Heart left ventricle (tissue), 16 donors: ENCODE results near the gene SPTBN2. TPM values are rescaled to one million over a fixed set of nuclear protein-coding genes. Genes with fewer than 3 reads are reported as not detected.

Experiments used
- ATAC-seq, 4 donors: fragments of 200-7000 bp; cut with Tn5 transposase; one replicate each; pipeline ENCODE4 v1.9.1; 2020 to 2022; ENCODE audit warnings: moderate library complexity in 4 of 4, mild to moderate bottlenecking in 3 of 4, moderate number of reproducible peaks in 1 of 4
- DNase-seq, 5 donors: peaks; one replicate each; pipeline ENCODE4 v3.0.0-alpha.2; 2020
- H3K27ac ChIP-seq, 12 donors: fragments of 200-600 bp; sonication (generic) in 4 of 12; one replicate each; pipeline versions ENCODE4 v1.5.0 to v1.8.0; 2016 to 2022; ENCODE audit warnings: mild to moderate bottlenecking in 2 of 12
- H3K27me3 ChIP-seq, 9 donors: fragments of 200-600 bp; sonication (generic) in 2 of 9; one replicate each; pipeline versions ENCODE4 v1.5.1 to v1.8.0; 2016 to 2022; ENCODE audit warnings: mild to moderate bottlenecking in 3 of 9
- H3K36me3 ChIP-seq, 9 donors: fragments of 200-600 bp; sonication (generic) in 2 of 9; one replicate each; pipeline versions ENCODE4 v1.5.0 to v1.8.0; 2018 to 2022; ENCODE audit warnings: mild to moderate bottlenecking in 2 of 9
- H3K4me1 ChIP-seq, 12 donors: fragments of 200-600 bp; sonication (generic) in 4 of 12; one replicate each; pipeline versions ENCODE4 v1.5.0 to v1.8.0; 2016 to 2022; ENCODE audit warnings: mild to moderate bottlenecking in 3 of 12
- H3K4me3 ChIP-seq, 12 donors: fragments of 200-600 bp; sonication (generic) in 4 of 12; one replicate each; pipeline versions ENCODE4 v1.5.0 to v1.8.0; 2017 to 2022; ENCODE audit warnings: mild to moderate bottlenecking in 9 of 12, moderate library complexity in 4 of 12
- H3K9me3 ChIP-seq, 12 donors: fragments of 200-600 bp; sonication (generic) in 4 of 12; one replicate each; pipeline versions ENCODE4 v1.5.0 to v1.8.0; 2016 to 2022; ENCODE audit warnings: mild to moderate bottlenecking in 1 of 12
- CTCF ChIP-seq, 12 donors: fragments of 200-600 bp; sonication (generic) in 4 of 12; IDR thresholded peaks; one replicate each; pipeline versions ENCODE4 v1.5.0 to v1.8.0; 2018 to 2022; ENCODE audit warnings: antibody characterized with exemption in 12 of 12, mild to moderate bottlenecking in 5 of 12
- POLR2A ChIP-seq, 2 donors: fragments of 450-650 bp; IDR thresholded peaks; one replicate each; pipeline ENCODE4 v1.6.1; 2017; ENCODE audit warnings: antibody characterized with exemption in 2 of 2, mild to moderate bottlenecking in 2 of 2, moderate library complexity in 2 of 2
- WGBS, 4 donors: extraction: QIAGEN DNeasy Blood & Tissue Kit in 2 of 4; methylation state at CpG; one replicate each; pipeline versions ENCODE4 v1.1.5 to v1.1.7; 2013 to 2018; 5-methylcytosine and 5-hydroxymethylcytosine counted together
- intact Hi-C, 10 donors: fragments of 100-400 bp; cut with DNase I; formaldehyde crosslinking; loops; one replicate each; pipeline versions ENCODE4 v1.11.1 to v1.14.2; 2022
- polyA plus RNA-seq, 2 donors: library from polyadenylated mRNA; stranded (reverse); fragments of 200-250 nt; gene quantifications; one replicate each; pipeline ENCODE4 v1.2.3, GENCODE V29; 2013
- total RNA-seq, 9 donors: library from RNA; depleted of rRNA in 2 of 9; stranded (reverse); fragments of >200 nt in 2 of 9; fragmentation: NEBNext Ultra II Directional in 3 of 9; extraction: Animal tissue kit (Norgen Biotek cat#: 25700) in 3 of 9; gene quantifications; one replicate each; pipeline versions ENCODE4 v1.1.0 to v1.2.4, GENCODE V29; 2016 to 2023
- donor health status: ischemic (EF 13 %, LVEDD 7.1; RV severe dilation, severe dysfunction).
- donor health status: healthy with polysubstance abuse.
- donor health status: DM: no; HTN: yes; CAD: no.
- donor health status: DM: no; HTN: no; CAD: no.
- donor health status: ischemic (EF 25% LVEDD 6.9; RV normal size, moderate dysfunction).
- donor health status: ischemic (EF 25% LVEDD 5.7; RV mildly dilated, moderate dysfunction).
- donor health status: healthy.
- donor health status: DM: yes; HTN: yes; CAD: no.
- donor health status: ischemic (EF 35%, LVEDD 5.7; RV mildly dilated, moderate dysfunction).
- donor health status: nonischemic (EF 11% LVEDD 7.7; RV severe dilation, severe dysfunction).
- donor health status: DM: yes; HTN: yes; CAD: no.
- donor health status: PGD.
- donor health status: ischemic (EF 29% LVEDD 5.4; RV normal size, mild dysfunction).
- donor health status: nonischemic (EF 23%, LVEDD 6.1; RV moderate dilation, normal function).

The SPTBN2 gene
- total and polyA plus RNA-seq, 11 donors = 0.30 to 3.1 (median 0.88) TPM

GRCh38 chr11:66674964-66675602 is 53.9 kb downstream of the SPTBN2 start:
- 74 to 76% (median 75%) methylated on average over 2 of the region's 2 CpGs for WGBS, 4 donors
- DNase-seq (no peak), ATAC-seq (no peak)
- Histone ChIP-seq H3K4me1 (peaks cover 0 to 55% (median 34%) of the 10 kb centered on the region in 12 donors), H3K4me3 (peak overlapping the region in 2 of 12 donors; percentile 13 to 83), H3K27me3 (no peaks in the 10 kb centered on the region), H3K36me3 (peaks cover 0 to 17% (median 4%) of the 10 kb centered on the region in 9 donors), H3K27ac (no peak overlapping the region), H3K9me3 (no peaks in the 10 kb centered on the region)
- TF ChIP-seq CTCF (IDR thresholded peaks at IDR 0.05) (no peak), POLR2A (IDR thresholded peaks at IDR 0.05) (no peak)
- intact Hi-C loops = loop anchor here (5.0 to 10.0 kb wide), 7 partner anchors 38 to 363 kb away; partner anchors contain the start of genes CCDC87 (in 4 of the 10), CCS (in 4 of the 10) and RBM4 (in 1 of the 10)

- Histone ChIP-seq H3K36me3 (peaks cover 0 to 51% (median 38%) of the 10 kb centered on the region in 9 donors), H3K27ac (no peak overlapping the region), H3K4me3 (no peak overlapping the region), H3K27me3 (no peaks in the 10 kb centered on the region), H3K4me1 (peaks cover 0 to 46% (median 21%) of the 10 kb centered on the region in 12 donors), H3K9me3 (no peaks in the 10 kb centered on the region)
- TF ChIP-seq CTCF (IDR thresholded peaks at IDR 0.05) (no peak), POLR2A (IDR thresholded peaks at IDR 0.05) (no peak)
- 58 to 70% (median 61%) methylated on average over 5 of the region's 5 CpGs for WGBS, 4 donors
- DNase-seq = no peak
- intact Hi-C loops = loop anchor here in 3 of 10 donors (10.0 kb wide), 2 partner anchors 46 to 266 kb away; no protein-coding TSS in a partner anchor
- ATAC-seq = peak in 3 of 4 donors; percentile 28 to 44 (median 34)
Measured at GRCh38 chr11:66670816-66671215, 58.2 kb downstream of the SPTBN2 start.

GRCh38 chr11:66665369-66665768 is 63.6 kb downstream of the SPTBN2 start:
- intact Hi-C loops = no loop called here
- no peak for ATAC-seq
- peaks cover 0 to 11% (median 0%) of the 10 kb centered on the region in 12 donors for H3K4me1 ChIP-seq
- H3K27ac ChIP-seq = no peak overlapping the region
- DNase-seq = no peak
- H3K27me3 ChIP-seq = no peaks in the 10 kb centered on the region
- WGBS, 4 donors = 85 to 89% (median 87%) methylated on average over 11 of the region's 11 CpGs
- no peaks in the 10 kb centered on the region for H3K9me3 ChIP-seq
- peaks cover 0 to 87% (median 72%) of the 10 kb centered on the region in 9 donors for H3K36me3 ChIP-seq
- TF ChIP-seq CTCF (IDR thresholded peaks at IDR 0.05) (no peak), POLR2A (IDR thresholded peaks at IDR 0.05) (no peak)
- no peak overlapping the region for H3K4me3 ChIP-seq

- intact Hi-C loops = no loop called here
- H3K9me3 ChIP-seq = no peaks in the 10 kb centered on the region
- H3K4me1 ChIP-seq = peaks cover 0 to 13% (median 0%) of the 10 kb centered on the region in 12 donors
- WGBS, 4 donors = 55 to 81% (median 64%) methylated on average over 1 of the region's 1 CpG
- ATAC-seq = no peak
- H3K36me3 ChIP-seq = peaks cover 0 to 95% (median 79%) of the 10 kb centered on the region in 9 donors
- H3K27ac ChIP-seq = no peak overlapping the region
- TF ChIP-seq CTCF (IDR thresholded peaks at IDR 0.05) (no peak), POLR2A (IDR thresholded peaks at IDR 0.05) (no peak)
- H3K4me3 ChIP-seq = no peak overlapping the region
- no peak for DNase-seq
- H3K27me3 ChIP-seq = no peaks in the 10 kb centered on the region
Measured at GRCh38 chr11:66663741-66664296, 65.2 kb downstream of the SPTBN2 start.
